ENCODE measurements around the gene ZNF586.
"Not testable (repeated sequence)": the region's sequence is repeated elsewhere in the genome, so short reads cannot be mapped to it uniquely, and the experiment has no call there.

Gene ZNF586

DNA sequence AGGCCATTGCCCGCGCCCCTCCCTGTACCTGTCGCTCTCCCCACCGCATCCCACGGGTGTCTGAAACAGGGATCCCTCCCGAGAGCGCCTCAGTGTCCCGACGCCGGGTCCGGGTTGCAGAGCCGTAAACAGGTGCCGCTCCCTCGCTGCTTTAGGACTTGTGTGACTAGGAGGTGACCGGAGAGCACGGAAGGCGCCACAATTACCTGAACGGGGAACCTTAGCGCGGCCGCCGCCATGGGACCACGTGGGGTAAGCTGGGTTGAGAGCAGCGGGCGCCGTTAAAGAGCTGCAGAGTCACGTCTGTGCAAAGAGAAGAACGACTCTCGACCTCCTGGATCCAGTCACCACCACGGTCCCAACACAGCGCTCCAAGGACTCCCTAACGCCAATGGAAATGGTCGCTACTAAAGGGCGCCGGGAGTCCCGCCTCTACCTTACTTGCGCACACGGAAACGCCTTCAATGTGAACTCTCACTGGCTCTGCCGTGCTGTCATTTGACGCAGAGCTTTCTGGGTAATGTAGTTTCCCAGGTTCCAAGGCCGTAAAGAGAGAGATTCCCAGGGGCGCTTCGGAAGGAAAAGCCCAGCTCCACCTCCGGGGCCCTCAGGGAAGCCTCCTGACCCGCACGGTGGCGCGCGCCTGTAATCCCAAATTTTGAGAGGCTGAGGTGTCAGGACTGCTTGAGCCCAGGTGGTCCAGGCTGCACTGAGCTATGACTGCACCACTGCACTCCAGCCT is 45.2 kb downstream of the ZNF586 start, which contains the start of gene ZNF552:
Gene ZNF552, minus strand, starts transcription at position 409 of the 742 bp plus-strand sequence. Its CDS starts 170 bp downstream, at position 239.
- H3K4me1 ChIP-seq (ENCODE audit: insufficient read depth, low read length): peaks cover 12% of the 10 kb centered on the region
- no peaks in the 10 kb centered on the region for H3K9me3 ChIP-seq (ENCODE audit: insufficient read depth, low read depth, low read length)
- no peaks in the 10 kb centered on the region for H3K27me3 ChIP-seq (ENCODE audit: insufficient read depth, low read length)
- peak within 1 kb of the TSS; percentile 66 for H3K27ac ChIP-seq (ENCODE audit: low read depth, low read length)
- H3K4me3 ChIP-seq (ENCODE audit: low read length): peak within 1 kb of the TSS; percentile 94
- peak within 1 kb of the TSS; percentile 89 for H3K9ac ChIP-seq (ENCODE audit: low read depth, low read length)
- 1% methylated on average over 50 of the region's 50 CpGs for WGBS
- H3K36me3 ChIP-seq (ENCODE audit: insufficient read depth, low read length): peaks cover 22% of the 10 kb centered on the region

- Histone ChIP-seq H3K27ac (ENCODE audit: low read depth, low read length) (no peak overlapping the region), H3K9ac (ENCODE audit: low read depth, low read length) (no peak overlapping the region), H3K4me3 (ENCODE audit: low read length) (peak overlapping the region; percentile 94), H3K36me3 (ENCODE audit: insufficient read depth, low read length) (peaks cover 14% of the 10 kb centered on the region), H3K4me1 (ENCODE audit: insufficient read depth, low read length) (peaks cover 14% of the 10 kb centered on the region), H3K9me3 (ENCODE audit: insufficient read depth, low read depth, low read length) (no peaks in the 10 kb centered on the region), H3K27me3 (ENCODE audit: insufficient read depth, low read length) (no peaks in the 10 kb centered on the region)
- WGBS: 91% methylated on average over 17 of the region's 17 CpGs
Measured at GRCh38 chr19:57815247-57816075, 46.0 kb downstream of the ZNF586 start.

DNA sequence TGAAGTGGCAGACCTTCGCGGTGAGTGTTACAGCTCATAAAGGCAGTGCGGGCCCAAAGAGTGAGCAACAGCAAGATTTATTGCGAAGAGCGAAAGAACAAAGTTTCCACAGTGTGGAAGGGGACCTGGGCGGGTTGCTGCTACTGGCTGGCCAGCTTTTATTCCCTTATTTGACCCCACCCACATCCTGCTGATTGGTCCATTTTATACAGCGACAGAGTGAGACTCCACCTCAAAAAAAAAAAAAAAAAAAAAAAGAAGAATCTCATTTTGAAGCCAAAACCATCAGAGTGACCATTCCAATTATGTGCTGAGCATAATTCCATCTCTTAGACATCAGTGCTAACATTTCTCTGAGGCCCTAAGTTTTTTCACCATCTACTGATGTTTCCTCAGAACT is 47.2 kb downstream of the ZNF586 start:
- no peaks in the 10 kb centered on the region for H3K9me3 ChIP-seq (ENCODE audit: insufficient read depth, low read depth, low read length)
- H3K27me3 ChIP-seq (ENCODE audit: insufficient read depth, low read length): no peaks in the 10 kb centered on the region
- peaks cover 20% of the 10 kb centered on the region for H3K4me1 ChIP-seq (ENCODE audit: insufficient read depth, low read length)
- H3K4me3 ChIP-seq (ENCODE audit: low read length): no peak overlapping the region
- H3K27ac ChIP-seq (ENCODE audit: low read depth, low read length): no peak overlapping the region
- H3K36me3 ChIP-seq (ENCODE audit: insufficient read depth, low read length): peaks cover 14% of the 10 kb centered on the region
- WGBS: 94% methylated on average over 7 of the region's 7 CpGs
- no peak overlapping the region for H3K9ac ChIP-seq (ENCODE audit: low read depth, low read length)

DNA sequence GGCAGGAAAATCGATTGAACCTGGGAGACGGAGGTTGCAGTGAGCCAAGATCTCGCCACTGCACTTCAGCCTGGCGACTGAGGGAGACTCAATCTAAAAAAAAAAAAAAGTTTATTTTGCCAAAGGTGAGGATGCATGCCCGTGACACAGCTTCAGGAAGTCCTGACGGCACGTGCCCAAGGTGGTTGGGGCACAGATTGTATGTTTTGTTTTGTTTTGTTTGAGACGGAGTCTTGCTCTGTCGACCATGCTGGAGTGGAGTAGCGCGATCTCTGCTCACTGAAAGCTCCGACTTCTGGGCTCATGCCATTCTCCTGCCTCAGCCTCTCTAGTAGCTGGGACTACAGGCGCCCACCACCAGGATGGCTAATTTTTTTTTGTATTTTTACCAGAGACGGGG is 48.5 kb downstream of the ZNF586 start:
- Histone ChIP-seq H3K9me3 (ENCODE audit: insufficient read depth, low read depth, low read length) (no peaks in the 10 kb centered on the region), H3K27me3 (ENCODE audit: insufficient read depth, low read length) (no peaks in the 10 kb centered on the region)
- 94% methylated on average over 14 of the region's 14 CpGs for WGBS

DNA sequence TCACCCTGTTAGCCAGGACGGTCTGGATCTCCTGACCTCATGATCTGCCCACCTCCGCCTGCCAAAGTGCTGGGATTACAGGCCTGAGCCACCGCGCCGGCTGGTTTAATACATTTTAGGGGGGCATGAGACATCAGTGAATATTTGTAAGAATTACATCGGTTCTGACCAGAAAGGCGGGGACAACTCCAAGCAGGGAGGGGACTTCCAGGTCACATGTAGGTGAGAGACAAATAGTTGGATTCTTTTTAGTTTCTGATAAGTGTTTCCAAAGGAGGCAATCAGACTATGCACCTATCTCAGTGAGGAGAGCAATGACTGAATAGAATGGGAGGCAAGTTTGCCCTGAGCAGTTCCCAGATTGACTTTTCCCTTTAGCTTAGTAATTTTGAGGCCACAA is 48.9 kb downstream of the ZNF586 start:
- no peak overlapping the region for H3K4me3 ChIP-seq (ENCODE audit: low read length)
- H3K9me3 ChIP-seq (ENCODE audit: insufficient read depth, low read depth, low read length): no peaks in the 10 kb centered on the region
- H3K9ac ChIP-seq (ENCODE audit: low read depth, low read length): no peak overlapping the region
- WGBS: 81% methylated on average over 7 of the region's 7 CpGs
- peaks cover 15% of the 10 kb centered on the region for H3K36me3 ChIP-seq (ENCODE audit: insufficient read depth, low read length)
- no peaks in the 10 kb centered on the region for H3K27me3 ChIP-seq (ENCODE audit: insufficient read depth, low read length)
- H3K4me1 ChIP-seq (ENCODE audit: insufficient read depth, low read length): peaks cover 20% of the 10 kb centered on the region
- no peak overlapping the region for H3K27ac ChIP-seq (ENCODE audit: low read depth, low read length)

More for the DNA sequence above, 48.5 kb downstream of the ZNF586 start:
- peaks cover 20% of the 10 kb centered on the region for H3K4me1 ChIP-seq (ENCODE audit: insufficient read depth, low read length)
- no peak overlapping the region for H3K4me3 ChIP-seq (ENCODE audit: low read length)
- H3K9ac ChIP-seq (ENCODE audit: low read depth, low read length): no peak overlapping the region
- H3K36me3 ChIP-seq (ENCODE audit: insufficient read depth, low read length): peaks cover 12% of the 10 kb centered on the region
- H3K27ac ChIP-seq (ENCODE audit: low read depth, low read length): no peak overlapping the region

GRCh38 chr19:57819475-57820148 is 50.1 kb downstream of the ZNF586 start:
- Histone ChIP-seq H3K9ac (ENCODE audit: low read depth, low read length) (peak overlapping the region; percentile 97), H3K27me3 (ENCODE audit: insufficient read depth, low read length) (no peaks in the 10 kb centered on the region), H3K27ac (ENCODE audit: low read depth, low read length) (peak overlapping the region; percentile 84), H3K4me3 (ENCODE audit: low read length) (peak overlapping the region; percentile 94), H3K4me1 (ENCODE audit: insufficient read depth, low read length) (peaks cover 20% of the 10 kb centered on the region), H3K9me3 (ENCODE audit: insufficient read depth, low read depth, low read length) (no peaks in the 10 kb centered on the region), H3K36me3 (ENCODE audit: insufficient read depth, low read length) (peaks cover 18% of the 10 kb centered on the region)
- under 1% methylated on average over 44 of the region's 44 CpGs for WGBS

DNA sequence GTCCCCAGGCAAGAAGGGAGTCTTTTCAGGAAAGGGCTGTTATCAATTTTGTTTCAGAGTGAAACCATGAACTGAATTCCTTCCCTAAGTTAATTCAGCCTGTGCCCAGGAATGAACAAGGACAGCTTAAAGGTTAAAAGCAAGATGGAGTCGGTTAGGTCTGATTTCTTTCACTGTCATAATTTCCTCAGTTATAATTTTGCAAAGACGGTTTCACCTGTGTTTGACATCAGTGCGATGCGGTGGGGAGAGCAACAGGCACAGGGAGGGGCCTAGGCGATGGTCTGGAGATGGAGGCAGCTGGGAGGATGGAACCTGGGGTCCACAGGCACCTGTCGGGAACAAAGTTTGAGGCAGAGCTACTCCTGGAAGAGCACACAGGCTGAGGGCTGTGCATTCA is 51.1 kb downstream of the ZNF586 start:
- peaks cover 22% of the 10 kb centered on the region for H3K36me3 ChIP-seq (ENCODE audit: insufficient read depth, low read length)
- H3K27me3 ChIP-seq (ENCODE audit: insufficient read depth, low read length): no peaks in the 10 kb centered on the region
- no peak overlapping the region for H3K27ac ChIP-seq (ENCODE audit: low read depth, low read length)
- no peaks in the 10 kb centered on the region for H3K9me3 ChIP-seq (ENCODE audit: insufficient read depth, low read depth, low read length)
- peak overlapping the region; percentile 94 for H3K4me3 ChIP-seq (ENCODE audit: low read length)
- WGBS: 91% methylated on average over 6 of the region's 6 CpGs
- H3K4me1 ChIP-seq (ENCODE audit: insufficient read depth, low read length): peaks cover 15% of the 10 kb centered on the region
- peak overlapping the region; percentile 97 for H3K9ac ChIP-seq (ENCODE audit: low read depth, low read length)

- peaks cover 15% of the 10 kb centered on the region for H3K4me1 ChIP-seq (ENCODE audit: insufficient read depth, low read length)
- not testable (repeated sequence) for H3K9ac ChIP-seq (ENCODE audit: low read depth, low read length); H3K27me3 ChIP-seq (ENCODE audit: insufficient read depth, low read length); H3K9me3 ChIP-seq (ENCODE audit: insufficient read depth, low read depth, low read length); H3K27ac ChIP-seq (ENCODE audit: low read depth, low read length)
- H3K36me3 ChIP-seq (ENCODE audit: insufficient read depth, low read length): peaks cover 24% of the 10 kb centered on the region
- peak overlapping the region; percentile 94 for H3K4me3 ChIP-seq (ENCODE audit: low read length)
- 90% methylated on average over 2 of the region's 3 CpGs for WGBS
Measured at GRCh38 chr19:57821095-57821494, 51.6 kb downstream of the ZNF586 start.

- not testable (repeated sequence) for H3K27ac ChIP-seq (ENCODE audit: low read depth, low read length); H3K9me3 ChIP-seq (ENCODE audit: insufficient read depth, low read depth, low read length); H3K9ac ChIP-seq (ENCODE audit: low read depth, low read length); H3K4me3 ChIP-seq (ENCODE audit: low read length); H3K27me3 ChIP-seq (ENCODE audit: insufficient read depth, low read length)
- 95% methylated on average over 2 of the region's 3 CpGs for WGBS
- H3K36me3 ChIP-seq (ENCODE audit: insufficient read depth, low read length): peaks cover 25% of the 10 kb centered on the region
- peaks cover 15% of the 10 kb centered on the region for H3K4me1 ChIP-seq (ENCODE audit: insufficient read depth, low read length)
Measured at GRCh38 chr19:57821501-57821900, 52.0 kb downstream of the ZNF586 start.

GRCh38 chr19:57823155-57823554 is 53.7 kb downstream of the ZNF586 start:
- not testable (repeated sequence) for H3K4me3 ChIP-seq (ENCODE audit: low read length); H3K9me3 ChIP-seq (ENCODE audit: insufficient read depth, low read depth, low read length); H3K27ac ChIP-seq (ENCODE audit: low read depth, low read length); H3K9ac ChIP-seq (ENCODE audit: low read depth, low read length); H3K27me3 ChIP-seq (ENCODE audit: insufficient read depth, low read length)
- peaks cover 30% of the 10 kb centered on the region for H3K36me3 ChIP-seq (ENCODE audit: insufficient read depth, low read length)
- 89% methylated on average over 2 of the region's 2 CpGs for WGBS
- H3K4me1 ChIP-seq (ENCODE audit: insufficient read depth, low read length): peaks cover 15% of the 10 kb centered on the region

- H3K4me3 ChIP-seq (ENCODE audit: low read length); H3K9me3 ChIP-seq (ENCODE audit: insufficient read depth, low read depth, low read length); H3K9ac ChIP-seq (ENCODE audit: low read depth, low read length); H3K27me3 ChIP-seq (ENCODE audit: insufficient read depth, low read length); H3K27ac ChIP-seq (ENCODE audit: low read depth, low read length): not testable (repeated sequence)
- Histone ChIP-seq H3K4me1 (ENCODE audit: insufficient read depth, low read length) (peaks cover 11% of the 10 kb centered on the region), H3K36me3 (ENCODE audit: insufficient read depth, low read length) (peaks cover 30% of the 10 kb centered on the region)
- WGBS: 95% methylated on average over 4 of the region's 4 CpGs
Measured at GRCh38 chr19:57823608-57824007, 54.1 kb downstream of the ZNF586 start.
